Endothelial cell (in vitro differentiated cells): ENCODE data around the gene ATG16L1. TPM values are rescaled to one million over a fixed set of nuclear protein-coding genes. Genes with fewer than 3 reads are reported as not detected.
A peak's percentile ranks its signal among the peaks of the same experiment; 100 is the strongest.

ENCODE experiments used
- DNase-seq: peaks from one replicate; pipeline ENCODE4 v3.0.0; 2021; ENCODE audit warnings: low spot score
- H3K27ac Mint-ChIP-seq: one replicate; pipeline ENCODE4 v1.8.0; 2021; ENCODE audit warnings: mixed read lengths, inconsistent platforms; ENCODE audit not compliant: unreplicated experiment
- H3K27me3 Mint-ChIP-seq: one replicate; pipeline ENCODE4 v1.8.0; 2021; ENCODE audit warnings: mild to moderate bottlenecking, moderate library complexity, mixed read lengths, inconsistent platforms; ENCODE audit not compliant: unreplicated experiment
- H3K36me3 Mint-ChIP-seq: one replicate; pipeline ENCODE4 v1.8.0; 2021; ENCODE audit warnings: mild to moderate bottlenecking, low read depth, mixed read lengths, inconsistent platforms; ENCODE audit not compliant: unreplicated experiment
- H3K4me1 Mint-ChIP-seq: one replicate; pipeline ENCODE4 v1.8.0; 2021; ENCODE audit warnings: mild to moderate bottlenecking, mixed read lengths, inconsistent platforms; ENCODE audit not compliant: unreplicated experiment
- H3K4me3 Mint-ChIP-seq: one replicate; pipeline ENCODE4 v1.8.0; 2021; ENCODE audit warnings: mild to moderate bottlenecking, mixed read lengths, inconsistent platforms; ENCODE audit not compliant: unreplicated experiment
- H3K9me3 Mint-ChIP-seq: one replicate; pipeline ENCODE4 v1.8.0; 2021; ENCODE audit warnings: mixed read lengths, inconsistent platforms; ENCODE audit not compliant: unreplicated experiment
- CTCF ChIP-seq: fragments of 200-600 bp; sonication (generic); IDR thresholded peaks from one replicate; pipeline ENCODE4 v1.5.0; 2021; ENCODE audit warnings: antibody characterized with exemption; ENCODE audit not compliant: unreplicated experiment
- total RNA-seq: library from RNA; stranded (reverse); fragmentation: NEBNext Ultra II Directional; extraction: Animal tissue kit (Norgen Biotek cat#: 25700); gene quantifications from one replicate; pipeline ENCODE4 v1.2.1, GENCODE V29; 2021; ENCODE audit not compliant: unreplicated experiment

ATG16L1 gene
- total RNA-seq, 1 donor from 2014 or later, result 39.5 TPM

GRCh38 chr2:233210843-233211547, 40.5 kb upstream of the ATG16L1 start:
- Mint-ChIP-seq H3K4me1 (peaks cover 21% of the 10 kb centered on the region), H3K9me3 (no peaks in the 10 kb centered on the region), H3K4me3 (no peak overlapping the region), H3K36me3 (peaks cover 12% of the 10 kb centered on the region), H3K27me3 (peaks cover 17% of the 10 kb centered on the region), H3K27ac (no peak overlapping the region)
- TF ChIP-seq CTCF, result no peak
- no peak for DNase-seq

- Mint-ChIP-seq H3K36me3 (peaks cover 12% of the 10 kb centered on the region), H3K27ac (no peak overlapping the region), H3K4me1 (peaks cover 21% of the 10 kb centered on the region)
Observed at GRCh38 chr2:233211548-233211895, 40.0 kb upstream of the ATG16L1 start.

GRCh38 chr2:233213011-233213410, 38.5 kb upstream of the ATG16L1 start:
- peaks cover 15% of the 10 kb centered on the region for H3K4me1 Mint-ChIP-seq
- no peak for TF ChIP-seq CTCF
- peaks cover 16% of the 10 kb centered on the region for H3K27me3 Mint-ChIP-seq
- peaks cover 8% of the 10 kb centered on the region for H3K36me3 Mint-ChIP-seq
- no peak overlapping the region for H3K27ac Mint-ChIP-seq
- no peak overlapping the region for H3K4me3 Mint-ChIP-seq
- no peaks in the 10 kb centered on the region for H3K9me3 Mint-ChIP-seq
- DNase-seq, result no peak

More at GRCh38 chr2:233211548-233211895, 40.0 kb upstream of the ATG16L1 start:
- Mint-ChIP-seq H3K9me3 (no peaks in the 10 kb centered on the region), H3K27me3 (peaks cover 17% of the 10 kb centered on the region), H3K4me3 (no peak overlapping the region)
- TF ChIP-seq CTCF, result no peak
- DNase-seq, result no peak

GRCh38 chr2:233213975-233214374, 37.5 kb upstream of the ATG16L1 start:
- H3K9me3 Mint-ChIP-seq, result no peaks in the 10 kb centered on the region

More at GRCh38 chr2:233213975-233214374, 37.5 kb upstream of the ATG16L1 start:
- no peak for TF ChIP-seq CTCF
- Mint-ChIP-seq H3K4me3 (no peak overlapping the region), H3K27me3 (peaks cover 21% of the 10 kb centered on the region), H3K4me1 (peaks cover 11% of the 10 kb centered on the region), H3K27ac (no peak overlapping the region), H3K36me3 (peaks cover 7% of the 10 kb centered on the region)
- peak; percentile 47 for DNase-seq
